ENCODE data around the gene RNGTT. TPM values are rescaled to one million over a fixed set of nuclear protein-coding genes. Genes with fewer than 3 reads are reported as not detected.
"Not testable (repeated sequence)": the region's sequence is repeated elsewhere in the genome, so short reads cannot be mapped to it uniquely, and the experiment has no call there.

The RNGTT gene
- total and polyA plus RNA-seq, 12 donors = 2.6 to 29.6 (median 14.2) TPM

DNA sequence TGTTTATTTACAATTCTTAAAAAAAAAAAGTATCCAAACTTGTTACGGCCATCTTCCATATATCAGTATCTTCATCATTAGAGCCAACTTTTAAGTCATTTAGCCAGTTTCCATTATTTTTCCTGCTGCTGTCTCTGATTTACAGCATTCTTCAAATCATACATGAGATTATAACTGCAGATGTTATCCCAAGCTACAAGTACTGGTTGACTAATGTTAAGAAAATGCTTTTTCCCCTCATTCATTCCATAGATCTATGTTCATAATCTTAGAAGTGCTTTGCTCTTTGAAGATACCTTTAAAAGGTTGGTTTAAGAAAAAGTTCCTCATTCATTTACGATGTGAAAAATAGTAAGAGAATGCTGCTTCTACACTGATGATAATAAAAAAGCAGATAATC, 158.7 kb downstream of the RNGTT start:
- WGBS, 4 donors = 97 to 99% (median 97%) methylated on average over 2 of the region's 2 CpGs
- DNase-seq = no peak
- TF ChIP-seq, protein P1, sequence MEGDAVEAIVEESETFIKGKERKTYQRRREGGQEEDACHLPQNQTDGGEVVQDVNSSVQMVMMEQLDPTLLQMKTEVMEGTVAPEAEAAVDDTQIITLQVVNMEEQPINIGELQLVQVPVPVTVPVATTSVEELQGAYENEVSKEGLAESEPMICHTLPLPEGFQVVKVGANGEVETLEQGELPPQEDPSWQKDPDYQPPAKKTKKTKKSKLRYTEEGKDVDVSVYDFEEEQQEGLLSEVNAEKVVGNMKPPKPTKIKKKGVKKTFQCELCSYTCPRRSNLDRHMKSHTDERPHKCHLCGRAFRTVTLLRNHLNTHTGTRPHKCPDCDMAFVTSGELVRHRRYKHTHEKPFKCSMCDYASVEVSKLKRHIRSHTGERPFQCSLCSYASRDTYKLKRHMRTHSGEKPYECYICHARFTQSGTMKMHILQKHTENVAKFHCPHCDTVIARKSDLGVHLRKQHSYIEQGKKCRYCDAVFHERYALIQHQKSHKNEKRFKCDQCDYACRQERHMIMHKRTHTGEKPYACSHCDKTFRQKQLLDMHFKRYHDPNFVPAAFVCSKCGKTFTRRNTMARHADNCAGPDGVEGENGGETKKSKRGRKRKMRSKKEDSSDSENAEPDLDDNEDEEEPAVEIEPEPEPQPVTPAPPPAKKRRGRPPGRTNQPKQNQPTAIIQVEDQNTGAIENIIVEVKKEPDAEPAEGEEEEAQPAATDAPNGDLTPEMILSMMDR (IDR thresholded peaks at IDR 0.05) = no peak
- no peak for TF ChIP-seq POLR2A (IDR thresholded peaks at IDR 0.05)
- Histone ChIP-seq H3K9me3 (replicated peaks in 1 of 3) (peaks cover 0 to 7% (median 0%) of the 10 kb centered on the region in 3 donors), H3K36me3 (replicated peaks in 1 of 2) (no peaks in the 10 kb centered on the region), H3K4me3 (no peak overlapping the region), H3K27ac (no peak overlapping the region), H3K4me1 (replicated peaks in 1 of 2) (no peaks in the 10 kb centered on the region), H3K27me3 (no peaks in the 10 kb centered on the region)
- intact Hi-C loops (cut with DNase I) = no loop called here

DNA sequence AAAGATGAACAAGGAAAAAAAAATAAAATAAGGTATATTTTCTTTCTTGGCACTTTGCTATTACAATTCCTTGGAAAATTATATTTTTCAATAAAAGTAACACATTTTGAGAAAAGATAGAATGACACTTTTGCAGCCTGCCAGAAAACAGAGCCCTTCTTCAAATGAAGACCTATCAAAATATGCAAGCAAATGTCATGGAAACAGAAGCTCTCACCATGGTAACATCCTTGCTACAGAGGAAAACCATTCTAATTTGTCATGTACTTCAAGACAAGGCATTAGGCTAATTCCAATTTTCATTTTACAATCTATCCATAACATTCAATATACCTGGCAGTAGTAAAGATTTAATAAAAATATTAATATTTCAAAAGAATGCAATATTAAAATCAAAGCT, 177.9 kb downstream of the RNGTT start:
- Histone ChIP-seq H3K9me3 (replicated peaks in 1 of 3) (no peaks in the 10 kb centered on the region), H3K4me1 (replicated peaks in 1 of 2) (no peaks in the 10 kb centered on the region), H3K4me3 (no peak overlapping the region), H3K27ac (no peak overlapping the region), H3K27me3 (no peaks in the 10 kb centered on the region), H3K36me3 (replicated peaks in 1 of 2) (no peaks in the 10 kb centered on the region)
- no peak for DNase-seq
- TF ChIP-seq, protein P1 (IDR thresholded peaks at IDR 0.05) = no peak
- TF ChIP-seq POLR2A (IDR thresholded peaks at IDR 0.05) = no peak
- intact Hi-C loops (cut with DNase I) = loop anchor here in 1 of 2 donors (10.0 kb wide), 1 partner anchor 861 kb away; no protein-coding TSS in a partner anchor

DNA sequence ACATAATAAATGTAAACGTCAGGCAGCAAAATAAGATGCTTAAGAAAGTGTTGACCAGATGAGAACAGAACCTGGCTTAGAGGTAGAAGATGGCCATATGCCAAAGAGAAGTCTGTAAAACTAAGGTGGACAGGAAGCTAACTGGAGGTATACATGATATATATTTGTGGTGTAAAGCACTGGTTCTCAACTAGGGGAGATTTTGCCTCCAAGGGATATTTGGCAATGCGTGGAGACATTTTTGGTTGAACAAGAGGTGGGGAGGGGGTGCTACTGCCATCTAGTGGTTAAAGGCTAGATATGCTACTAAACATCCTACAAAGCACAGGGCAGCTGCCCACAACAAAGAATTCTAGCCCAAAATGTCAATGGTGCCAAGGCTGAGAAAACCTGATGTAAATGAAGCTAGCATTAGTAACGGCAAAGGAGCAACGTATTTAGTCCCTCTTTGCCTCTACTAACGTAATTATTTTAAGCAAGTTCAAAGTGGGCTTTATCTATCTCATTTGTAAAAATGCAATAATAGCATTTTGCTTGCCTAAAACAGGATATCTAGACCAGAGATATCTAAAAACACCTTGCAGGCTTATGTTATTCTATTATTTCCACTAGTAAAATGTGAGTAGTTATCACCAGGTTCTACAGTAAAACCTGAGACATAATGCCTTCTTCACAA, 182.6 kb downstream of the RNGTT start:
- Histone ChIP-seq H3K4me1 (replicated peaks in 1 of 2) (no peaks in the 10 kb centered on the region), H3K36me3 (replicated peaks in 1 of 2) (no peaks in the 10 kb centered on the region), H3K9me3 (replicated peaks in 1 of 3) (no peaks in the 10 kb centered on the region), H3K4me3 (no peak overlapping the region), H3K27ac (no peak overlapping the region), H3K27me3 (no peaks in the 10 kb centered on the region)
- TF ChIP-seq, protein P1 (IDR thresholded peaks at IDR 0.05) = peak; percentile 64 to 85 (median 75)
- TF ChIP-seq POLR2A (IDR thresholded peaks at IDR 0.05) = no peak
- intact Hi-C loops (cut with DNase I) = loop anchor here in 1 of 2 donors (10.0 kb wide), 1 partner anchor 856 kb away; no protein-coding TSS in a partner anchor
- WGBS, 4 donors = 37 to 48% (median 43%) methylated on average over 5 of the region's 5 CpGs
- DNase-seq = peak; percentile 41 to 73 (median 56)

DNA sequence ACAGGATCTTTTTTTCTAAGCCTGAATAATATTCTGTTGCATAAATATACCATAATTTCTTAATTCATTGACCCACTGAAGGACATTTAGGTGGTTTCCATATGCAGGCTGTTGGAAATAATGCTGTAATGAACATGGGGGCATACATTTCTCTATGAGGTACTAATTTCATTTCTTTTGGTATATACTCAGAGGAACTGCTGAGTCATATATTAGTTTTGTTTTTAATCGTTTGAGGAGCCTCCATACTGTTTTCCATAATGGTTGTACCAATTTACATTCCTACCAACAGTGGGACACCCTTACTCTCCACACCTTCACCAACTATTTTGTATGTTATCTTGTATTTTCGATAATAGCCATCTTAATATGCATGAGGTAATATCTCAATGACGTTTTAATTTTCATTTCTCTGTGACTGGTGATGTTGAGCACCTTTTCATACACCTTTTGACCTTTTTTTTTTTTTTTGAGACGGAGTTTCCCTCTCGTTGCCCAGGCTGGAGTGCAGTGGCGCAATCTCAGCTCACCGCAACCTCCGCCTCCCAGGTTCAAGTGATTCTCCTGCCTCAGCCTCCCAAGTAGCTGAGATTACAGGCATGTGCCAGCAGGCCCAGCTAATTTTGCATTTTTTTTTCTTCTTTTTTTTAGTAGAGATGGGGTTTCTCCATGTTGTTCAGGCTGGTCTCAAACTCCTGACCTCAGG, 187.4 kb downstream of the RNGTT start:
- no peak for TF ChIP-seq POLR2A (IDR thresholded peaks at IDR 0.05)
- TF ChIP-seq, protein P1 (IDR thresholded peaks at IDR 0.05) = no peak
- Histone ChIP-seq H3K9me3 (replicated peaks in 1 of 3) (no peaks in the 10 kb centered on the region), H3K4me3 (no peak overlapping the region), H3K36me3 (replicated peaks in 1 of 2) (no peaks in the 10 kb centered on the region), H3K4me1 (replicated peaks in 1 of 2) (no peaks in the 10 kb centered on the region), H3K27me3 (no peaks in the 10 kb centered on the region), H3K27ac (no peak overlapping the region)
- intact Hi-C loops (cut with DNase I) = no loop called here
- DNase-seq = no peak
- WGBS, 4 donors = 93 to 97% (median 96%) methylated on average over 8 of the region's 8 CpGs

DNA sequence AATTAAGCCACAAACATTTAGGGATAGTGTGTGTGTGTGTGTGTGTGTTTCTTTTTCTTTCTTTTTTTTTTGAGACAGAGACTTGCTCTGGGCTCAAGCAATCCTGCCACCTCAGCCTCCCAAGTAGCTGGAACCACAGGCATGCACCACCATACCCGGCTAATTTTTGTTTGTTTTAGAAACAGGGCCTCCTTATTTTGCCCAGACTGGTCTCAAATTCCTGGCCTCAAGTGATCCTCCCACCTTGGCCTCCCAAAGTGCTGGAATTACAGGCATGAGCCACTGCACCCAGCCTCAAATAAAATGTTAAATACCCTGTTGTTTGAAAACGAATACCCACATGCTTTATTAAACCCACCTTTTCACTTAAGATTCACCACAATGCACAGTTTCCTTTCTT, 195.3 kb downstream of the RNGTT start:
- H3K27ac ChIP-seq; H3K27me3 ChIP-seq; intact Hi-C loops (cut with DNase I); H3K4me3 ChIP-seq; DNase-seq; H3K4me1 ChIP-seq (replicated peaks in 1 of 2); H3K9me3 ChIP-seq (replicated peaks in 1 of 3); H3K36me3 ChIP-seq (replicated peaks in 1 of 2): not testable (repeated sequence)
- 92 to 98% (median 94%) methylated on average over 2 of the region's 2 CpGs for WGBS, 4 donors
